ENCODE measurements around the gene LRRTM4. TPM values are rescaled to one million over a fixed set of nuclear protein-coding genes. Genes with fewer than 3 reads are reported as not detected.

Gene LRRTM4
- polyA plus RNA-seq, 1 donor = 1.2 TPM

DNA sequence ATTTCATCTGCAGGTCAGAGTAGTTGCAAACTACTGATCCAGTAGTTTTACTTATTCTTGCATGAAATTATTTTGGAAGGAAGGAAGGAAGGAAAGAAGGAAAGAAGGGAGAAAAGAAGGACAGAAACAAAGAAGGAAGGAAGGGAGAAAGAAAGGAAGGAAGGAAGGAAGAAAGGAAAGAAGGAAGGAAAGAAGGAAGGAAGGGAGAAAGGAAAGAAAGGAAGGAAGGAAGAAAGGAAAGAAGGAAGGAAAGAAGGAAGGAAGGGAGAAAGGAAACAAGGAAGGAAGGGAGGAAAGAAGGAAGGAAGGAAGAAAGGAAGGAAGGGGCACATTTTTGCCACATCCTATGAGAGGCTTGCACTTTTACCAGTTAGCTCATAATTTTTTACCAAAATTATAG, 186.2 kb downstream of the LRRTM4 start:
- no peak for DNase-seq
- no peak overlapping the region for H3K27ac ChIP-seq (ENCODE audit: low read length)
- H3K4me1 ChIP-seq (ENCODE audit: control insufficient read depth, insufficient read depth, low read length) = no peaks in the 10 kb centered on the region
- H3K4me3 ChIP-seq (ENCODE audit: low read length) = no peak overlapping the region
- H3K9me3 ChIP-seq (ENCODE audit: control insufficient read depth, low read depth, low read length) = no peaks in the 10 kb centered on the region
- H3K36me3 ChIP-seq (ENCODE audit: control insufficient read depth, insufficient read depth, low read length) = no peaks in the 10 kb centered on the region
- no peaks in the 10 kb centered on the region for H3K27me3 ChIP-seq (ENCODE audit: control insufficient read depth, insufficient read depth, low read length)

DNA sequence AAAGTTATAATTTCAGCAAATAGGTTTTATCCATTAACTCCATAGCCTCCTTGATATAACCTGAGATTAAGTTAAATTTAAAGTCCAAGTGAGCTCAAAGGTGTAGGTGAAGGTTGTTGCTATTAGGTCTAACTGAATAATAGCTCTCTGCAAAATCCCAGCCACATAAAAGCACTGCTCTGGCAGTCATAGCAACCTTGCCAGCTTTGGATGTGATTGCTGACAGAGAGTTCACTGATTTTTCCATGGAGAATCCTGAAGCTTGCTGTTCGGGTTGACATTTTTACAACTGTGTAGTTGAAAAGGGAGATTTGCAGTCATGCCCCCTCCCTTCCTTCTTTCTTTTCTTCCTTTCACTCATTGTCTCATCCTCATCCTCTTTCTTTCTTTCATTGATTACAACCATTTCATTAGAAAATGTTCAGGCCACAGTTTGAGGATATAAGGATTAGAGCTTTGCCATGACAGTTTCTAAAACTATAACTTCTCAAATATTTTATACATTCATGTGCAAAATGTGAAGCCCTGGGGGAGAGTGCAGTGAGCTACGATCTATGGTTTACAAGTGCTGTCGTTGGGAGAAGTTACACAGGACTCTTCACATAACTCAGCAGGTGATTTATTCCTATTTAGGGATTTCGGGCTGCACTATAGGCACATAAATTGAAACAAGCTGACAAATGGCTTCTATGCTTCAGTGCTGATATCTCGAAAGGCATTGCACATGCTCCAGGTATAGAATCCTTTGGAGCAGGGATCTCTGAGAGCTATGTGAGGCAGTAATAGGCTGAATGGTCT, 193.8 kb downstream of the LRRTM4 start:
- Histone ChIP-seq H3K27ac (ENCODE audit: low read length) (no peak overlapping the region), H3K36me3 (ENCODE audit: control insufficient read depth, insufficient read depth, low read length) (no peaks in the 10 kb centered on the region), H3K27me3 (ENCODE audit: control insufficient read depth, insufficient read depth, low read length) (no peaks in the 10 kb centered on the region), H3K4me3 (ENCODE audit: low read length) (no peak overlapping the region), H3K9me3 (ENCODE audit: control insufficient read depth, low read depth, low read length) (no peaks in the 10 kb centered on the region), H3K4me1 (ENCODE audit: control insufficient read depth, insufficient read depth, low read length) (no peaks in the 10 kb centered on the region)
- 33% methylated on average over 2 of the region's 5 CpGs for WGBS (ENCODE audit: insufficient coverage, low lambda C conversion rate)
- no peak for DNase-seq

DNA sequence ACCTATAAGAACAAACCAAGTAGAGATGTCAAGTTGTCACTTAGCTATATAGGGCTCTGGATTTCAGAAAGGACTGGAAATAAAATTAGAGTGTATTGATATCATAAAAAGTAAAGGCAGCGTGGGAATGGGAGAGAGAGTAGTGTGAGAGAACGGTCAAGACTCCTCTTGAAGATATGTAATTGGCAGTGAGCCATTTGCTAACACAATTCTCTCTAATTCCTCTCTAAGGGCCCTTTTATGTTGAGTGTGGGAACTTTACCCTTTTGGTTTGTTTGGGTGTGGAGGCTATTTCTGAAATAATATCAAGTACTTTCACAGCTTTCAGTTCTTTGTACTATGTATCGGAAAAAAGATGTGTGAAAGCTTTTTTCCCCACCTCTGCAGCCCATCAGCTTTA, 196.8 kb downstream of the LRRTM4 start:
- H3K36me3 ChIP-seq (ENCODE audit: control insufficient read depth, insufficient read depth, low read length) = no peaks in the 10 kb centered on the region
- 64% methylated on average over 2 of the region's 3 CpGs for WGBS (ENCODE audit: insufficient coverage, low lambda C conversion rate)
- H3K4me3 ChIP-seq (ENCODE audit: low read length) = no peak overlapping the region
- no peaks in the 10 kb centered on the region for H3K4me1 ChIP-seq (ENCODE audit: control insufficient read depth, insufficient read depth, low read length)
- H3K27me3 ChIP-seq (ENCODE audit: control insufficient read depth, insufficient read depth, low read length) = no peaks in the 10 kb centered on the region
- no peaks in the 10 kb centered on the region for H3K9me3 ChIP-seq (ENCODE audit: control insufficient read depth, low read depth, low read length)
- H3K27ac ChIP-seq (ENCODE audit: low read length) = no peak overlapping the region
- no peak for DNase-seq

DNA sequence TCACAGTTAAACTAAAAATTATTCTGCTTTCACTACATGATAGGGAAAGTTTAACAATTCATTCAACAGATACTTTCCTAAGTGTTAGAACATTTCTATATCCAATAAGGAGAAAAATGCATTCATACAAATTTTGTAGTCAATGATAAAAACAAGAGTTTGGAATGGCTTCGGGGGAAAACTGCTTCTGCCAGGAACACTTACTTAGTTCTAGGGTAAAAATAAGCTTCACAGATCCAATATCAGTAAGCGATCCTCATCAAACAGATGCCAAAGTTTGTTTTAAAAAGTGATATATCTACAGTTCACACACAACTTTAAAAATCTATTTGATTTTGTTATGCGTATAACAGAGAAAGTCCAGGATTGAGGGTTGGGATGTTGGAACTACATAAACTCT, 199.7 kb downstream of the LRRTM4 start:
- WGBS (ENCODE audit: insufficient coverage, low lambda C conversion rate) = 100% methylated on average over 1 of the region's 3 CpGs
- H3K9me3 ChIP-seq (ENCODE audit: control insufficient read depth, low read depth, low read length) = no peaks in the 10 kb centered on the region
- no peaks in the 10 kb centered on the region for H3K27me3 ChIP-seq (ENCODE audit: control insufficient read depth, insufficient read depth, low read length)
- no peaks in the 10 kb centered on the region for H3K36me3 ChIP-seq (ENCODE audit: control insufficient read depth, insufficient read depth, low read length)
- no peaks in the 10 kb centered on the region for H3K4me1 ChIP-seq (ENCODE audit: control insufficient read depth, insufficient read depth, low read length)
- no peak for DNase-seq
- no peak overlapping the region for H3K27ac ChIP-seq (ENCODE audit: low read length)
- no peak overlapping the region for H3K4me3 ChIP-seq (ENCODE audit: low read length)

DNA sequence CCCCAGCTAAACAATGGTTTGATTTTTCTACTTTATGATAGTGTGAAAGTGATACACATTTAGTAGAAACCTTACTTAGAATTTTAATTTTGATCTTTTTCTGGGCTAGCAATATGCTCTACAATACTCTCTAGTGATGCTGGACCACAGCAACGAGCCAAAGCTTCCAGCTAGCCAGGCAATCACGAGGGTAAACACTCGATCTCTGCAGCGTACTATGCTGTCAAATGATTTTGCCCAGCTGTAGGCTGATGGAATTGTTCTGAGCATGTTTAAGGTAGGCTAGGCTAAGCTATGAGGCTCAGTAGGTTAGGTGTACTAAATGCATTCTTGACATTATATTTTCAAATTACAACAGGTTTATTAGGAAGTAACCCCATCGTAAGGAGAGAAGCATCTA, 207.5 kb downstream of the LRRTM4 start:
- WGBS (ENCODE audit: insufficient coverage, low lambda C conversion rate) = 86% methylated on average over 1 of the region's 5 CpGs
- no peak overlapping the region for H3K4me3 ChIP-seq (ENCODE audit: low read length)

DNA sequence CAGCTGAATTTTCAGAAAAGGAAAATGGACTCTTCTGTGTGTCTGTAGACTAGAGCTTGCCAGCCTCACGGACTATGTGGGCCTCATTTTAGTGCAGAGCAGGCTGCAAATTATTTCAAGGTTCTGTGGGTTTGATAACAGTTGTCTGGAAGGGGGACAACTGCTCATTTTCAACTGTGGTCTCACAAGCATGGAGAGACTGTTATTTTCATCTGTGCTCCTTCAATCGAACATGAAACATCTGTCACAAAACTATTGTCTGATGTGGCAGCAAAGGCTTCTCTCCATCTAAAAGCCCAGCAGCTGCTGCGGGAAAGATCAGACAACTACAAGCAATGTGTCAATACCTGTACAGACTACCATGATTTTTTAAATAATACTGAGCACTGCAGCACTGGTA, 211.8 kb downstream of the LRRTM4 start:
- Histone ChIP-seq H3K36me3 (ENCODE audit: control insufficient read depth, insufficient read depth, low read length) (no peaks in the 10 kb centered on the region), H3K27me3 (ENCODE audit: control insufficient read depth, insufficient read depth, low read length) (no peaks in the 10 kb centered on the region), H3K9me3 (ENCODE audit: control insufficient read depth, low read depth, low read length) (no peaks in the 10 kb centered on the region), H3K27ac (ENCODE audit: low read length) (no peak overlapping the region), H3K4me3 (ENCODE audit: low read length) (no peak overlapping the region), H3K4me1 (ENCODE audit: control insufficient read depth, insufficient read depth, low read length) (no peaks in the 10 kb centered on the region)
- no peak for DNase-seq
- 83% methylated on average over 1 of the region's 3 CpGs for WGBS (ENCODE audit: insufficient coverage, low lambda C conversion rate)

More for the DNA sequence above, 207.5 kb downstream of the LRRTM4 start:
- H3K9me3 ChIP-seq (ENCODE audit: control insufficient read depth, low read depth, low read length) = no peaks in the 10 kb centered on the region
- H3K36me3 ChIP-seq (ENCODE audit: control insufficient read depth, insufficient read depth, low read length) = no peaks in the 10 kb centered on the region
- no peak overlapping the region for H3K27ac ChIP-seq (ENCODE audit: low read length)
- H3K4me1 ChIP-seq (ENCODE audit: control insufficient read depth, insufficient read depth, low read length) = no peaks in the 10 kb centered on the region
- DNase-seq = no peak
- no peaks in the 10 kb centered on the region for H3K27me3 ChIP-seq (ENCODE audit: control insufficient read depth, insufficient read depth, low read length)

DNA sequence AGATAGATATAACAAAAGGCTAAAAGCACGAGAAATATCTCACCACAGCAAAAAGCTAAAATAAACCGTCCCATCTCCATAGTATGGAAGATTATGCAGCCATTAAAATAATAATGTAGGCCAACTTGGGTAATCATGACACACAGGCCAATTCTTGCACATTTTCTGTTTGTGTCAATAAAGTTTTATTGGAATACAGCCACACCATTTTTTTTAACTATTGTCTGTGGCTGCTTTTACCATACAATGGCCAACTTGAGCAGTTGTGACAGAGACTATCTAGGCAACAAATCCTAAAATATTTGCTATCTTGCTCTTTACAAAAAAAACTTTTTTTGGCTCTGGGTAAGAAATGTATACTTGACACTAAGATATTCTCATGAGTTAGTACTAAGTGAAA, 212.5 kb downstream of the LRRTM4 start:
- Histone ChIP-seq H3K36me3 (ENCODE audit: control insufficient read depth, insufficient read depth, low read length) (no peaks in the 10 kb centered on the region), H3K27me3 (ENCODE audit: control insufficient read depth, insufficient read depth, low read length) (no peaks in the 10 kb centered on the region), H3K9me3 (ENCODE audit: control insufficient read depth, low read depth, low read length) (no peaks in the 10 kb centered on the region), H3K4me3 (ENCODE audit: low read length) (no peak overlapping the region), H3K27ac (ENCODE audit: low read length) (no peak overlapping the region), H3K4me1 (ENCODE audit: control insufficient read depth, insufficient read depth, low read length) (no peaks in the 10 kb centered on the region)
- no CpG with 5 or more reads among the region's 2 CpGs for WGBS (ENCODE audit: insufficient coverage, low lambda C conversion rate)
- no peak for DNase-seq

DNA sequence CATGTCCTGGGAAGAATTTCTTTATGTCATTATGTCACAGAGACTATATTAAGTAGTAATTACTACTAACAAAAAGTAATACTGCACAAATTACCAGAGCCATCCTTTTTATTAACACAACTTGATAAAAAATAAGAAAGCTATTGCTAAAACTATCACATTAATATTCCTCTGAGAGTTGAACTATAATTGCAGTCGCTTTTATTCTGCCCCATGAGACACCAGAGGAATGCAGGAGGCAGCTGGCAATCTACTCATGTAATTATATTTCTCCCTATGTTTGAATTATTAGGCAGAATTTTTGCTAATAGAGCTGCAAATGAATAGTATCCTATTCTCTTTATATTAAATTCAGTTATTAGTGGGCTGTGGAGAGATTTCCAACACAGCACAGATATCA, 220.7 kb downstream of the LRRTM4 start:
- DNase-seq = no peak
- no peaks in the 10 kb centered on the region for H3K27me3 ChIP-seq (ENCODE audit: control insufficient read depth, insufficient read depth, low read length)
- H3K4me3 ChIP-seq (ENCODE audit: low read length) = no peak overlapping the region
- no peaks in the 10 kb centered on the region for H3K9me3 ChIP-seq (ENCODE audit: control insufficient read depth, low read depth, low read length)
- H3K36me3 ChIP-seq (ENCODE audit: control insufficient read depth, insufficient read depth, low read length) = no peaks in the 10 kb centered on the region
- no peaks in the 10 kb centered on the region for H3K4me1 ChIP-seq (ENCODE audit: control insufficient read depth, insufficient read depth, low read length)
- no CpG with 5 or more reads among the region's 1 CpG for WGBS (ENCODE audit: insufficient coverage, low lambda C conversion rate)
- no peak overlapping the region for H3K27ac ChIP-seq (ENCODE audit: low read length)

DNA sequence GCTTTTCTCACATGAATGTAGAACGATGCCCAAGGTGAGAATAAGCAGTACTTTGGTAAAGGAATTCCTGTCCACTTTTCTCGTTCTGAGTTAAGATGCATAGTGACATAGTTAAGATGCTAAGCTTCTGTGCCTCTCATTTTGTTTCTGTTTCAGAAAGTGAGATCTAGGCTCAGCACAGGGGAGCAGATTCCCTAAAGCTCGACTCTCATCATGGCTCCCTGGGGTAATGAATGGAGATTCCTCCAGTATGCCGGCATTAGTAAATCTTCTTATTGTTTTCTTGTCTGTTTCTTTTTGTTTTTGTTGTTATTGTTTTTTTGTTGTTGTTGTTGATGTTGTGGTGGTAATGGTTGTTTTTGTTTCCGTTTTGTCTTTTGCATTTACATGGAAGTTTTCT, 225.4 kb downstream of the LRRTM4 start:
- Histone ChIP-seq H3K27me3 (ENCODE audit: control insufficient read depth, insufficient read depth, low read length) (no peaks in the 10 kb centered on the region), H3K27ac (ENCODE audit: low read length) (no peak overlapping the region), H3K4me1 (ENCODE audit: control insufficient read depth, insufficient read depth, low read length) (no peaks in the 10 kb centered on the region), H3K9me3 (ENCODE audit: control insufficient read depth, low read depth, low read length) (no peaks in the 10 kb centered on the region), H3K4me3 (ENCODE audit: low read length) (no peak overlapping the region), H3K36me3 (ENCODE audit: control insufficient read depth, insufficient read depth, low read length) (no peaks in the 10 kb centered on the region)
- no CpG with 5 or more reads among the region's 5 CpGs for WGBS (ENCODE audit: insufficient coverage, low lambda C conversion rate)
- DNase-seq = no peak

DNA sequence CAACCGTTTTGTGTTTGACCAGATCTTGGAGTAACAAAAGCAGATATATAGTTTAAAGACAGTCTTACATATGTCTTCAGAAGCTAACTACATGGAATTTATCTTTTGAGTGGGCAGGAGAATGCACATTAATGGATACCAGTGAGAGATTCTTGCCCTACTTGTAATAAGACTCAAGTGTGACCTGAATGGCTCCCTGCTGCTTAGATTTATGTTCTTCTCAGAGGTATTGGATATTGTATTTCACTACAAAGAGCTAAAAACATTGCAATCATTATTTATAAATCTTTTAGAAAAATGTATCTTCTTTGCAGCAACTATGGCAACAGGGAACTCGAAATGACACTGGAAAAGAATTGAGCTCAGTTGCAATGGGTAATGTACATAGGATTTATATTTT, 227.7 kb downstream of the LRRTM4 start:
- Histone ChIP-seq H3K4me3 (ENCODE audit: low read length) (no peak overlapping the region), H3K27me3 (ENCODE audit: control insufficient read depth, insufficient read depth, low read length) (no peaks in the 10 kb centered on the region), H3K4me1 (ENCODE audit: control insufficient read depth, insufficient read depth, low read length) (no peaks in the 10 kb centered on the region), H3K36me3 (ENCODE audit: control insufficient read depth, insufficient read depth, low read length) (no peaks in the 10 kb centered on the region), H3K9me3 (ENCODE audit: control insufficient read depth, low read depth, low read length) (no peaks in the 10 kb centered on the region), H3K27ac (ENCODE audit: low read length) (no peak overlapping the region)
- WGBS (ENCODE audit: insufficient coverage, low lambda C conversion rate) = 100% methylated on average over 1 of the region's 2 CpGs
- no peak for DNase-seq

DNA sequence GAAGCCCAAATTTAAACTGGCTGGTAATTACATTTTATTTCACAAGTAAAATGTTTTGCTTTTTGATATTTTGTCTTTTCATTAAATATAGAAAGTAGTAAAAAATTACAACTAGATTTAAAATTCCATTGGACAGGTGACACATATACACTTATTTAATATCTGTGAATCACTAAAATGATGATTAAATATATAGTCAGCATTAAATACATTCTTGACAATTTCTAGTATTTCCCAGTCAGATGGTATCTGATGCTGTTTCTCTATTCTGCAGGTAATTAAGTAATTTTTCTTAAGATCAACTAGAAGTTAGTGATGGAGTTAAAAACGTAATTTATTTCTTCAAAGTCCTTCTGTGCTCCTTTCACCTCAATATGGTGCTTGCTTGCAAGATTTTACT, 237.8 kb downstream of the LRRTM4 start:
- DNase-seq = no peak
- H3K9me3 ChIP-seq (ENCODE audit: control insufficient read depth, low read depth, low read length) = no peaks in the 10 kb centered on the region
- no peaks in the 10 kb centered on the region for H3K27me3 ChIP-seq (ENCODE audit: control insufficient read depth, insufficient read depth, low read length)
- H3K4me3 ChIP-seq (ENCODE audit: low read length) = no peak overlapping the region
- H3K27ac ChIP-seq (ENCODE audit: low read length) = no peak overlapping the region
- no peaks in the 10 kb centered on the region for H3K36me3 ChIP-seq (ENCODE audit: control insufficient read depth, insufficient read depth, low read length)
- whole genome bisulfite sequencing (ENCODE audit: insufficient coverage, low lambda C conversion rate) = 71% methylated on average over 1 of the region's 1 CpG
- no peaks in the 10 kb centered on the region for H3K4me1 ChIP-seq (ENCODE audit: control insufficient read depth, insufficient read depth, low read length)

Data from large intestine (tissue), 3 donors.